ENCODE data around the gene CCDC134. TPM values are rescaled to one million over a fixed set of nuclear protein-coding genes. Genes with fewer than 3 reads are reported as not detected.

CCDC134 gene
- polyA plus RNA-seq, 1 donor (not counting 4 experiments of a cell fraction or from before 2014, with no cell fraction given), result 4.1 TPM

- Histone ChIP-seq H2AFZ (ENCODE audit: control insufficient read depth, low read length) (no peak overlapping the region), H3K9ac (ENCODE audit: control insufficient read depth, extremely low read depth, insufficient read depth, low read length) (no peak overlapping the region), H3K27me3 (ENCODE audit: control insufficient read depth, extremely low read depth, insufficient read depth, low read length) (no peaks in the 10 kb centered on the region), H3K36me3 (ENCODE audit: control insufficient read depth in 2 of 2, extremely low read depth in 1 of 2, insufficient read depth in 2 of 2, low read length in 2 of 2) (no peaks in the 10 kb centered on the region), H3K27ac (ENCODE audit: control insufficient read depth, insufficient read depth, low read length) (no peak overlapping the region), H3K9me1 (ENCODE audit: control insufficient read depth, extremely low read depth, insufficient read depth, low read length) (no peaks in the 10 kb centered on the region), H3K4me2 (ENCODE audit: control insufficient read depth, extremely low read depth, insufficient read depth, low read depth, low read length) (no peak overlapping the region), H4K20me1 (ENCODE audit: control insufficient read depth, extremely low read depth, insufficient read depth, low read length) (no peaks in the 10 kb centered on the region), H3K79me2 (ENCODE audit: control insufficient read depth, insufficient read depth, low read length) (no peaks in the 10 kb centered on the region), H3K4me1 (ENCODE audit: control insufficient read depth, extremely low read depth, insufficient read depth, low read length) (no peaks in the 10 kb centered on the region), H3K9me3 (ENCODE audit: control insufficient read depth, low read depth, low read length) (no peaks in the 10 kb centered on the region), H3K4me3 (ENCODE audit: control insufficient read depth in 2 of 3, extremely low read depth in 1 of 3, insufficient read depth in 2 of 3, low read depth in 1 of 3, low read length in 3 of 3) (no peak overlapping the region)
- DNase-seq (ENCODE audit: low read depth, low spot score), result no peak
- dilution Hi-C loops (cut with MboI; ENCODE audit: extremely low pct_ligation_motif_present, low sequenced_read_pairs), result no loop called here
- TF ChIP-seq CTCF (optimal IDR thresholded peaks at IDR 0.05 in 1 of 3, IDR thresholded peaks at IDR 0.05 in 1 of 3, conservative IDR thresholded peaks at IDR 0.05 in 1 of 3; ENCODE audit: extremely low read depth in 1 of 3, insufficient read depth in 2 of 3, low read length in 3 of 3), result no peak
- TF ChIP-seq EZH2 (IDR thresholded peaks at IDR 0.05; ENCODE audit: low read length), result no peak
- FAIRE-seq, result no peak
Measured at GRCh38 chr22:41787331-41787730, 13.1 kb upstream of the CCDC134 start.

- Histone ChIP-seq H3K9ac (ENCODE audit: control insufficient read depth, extremely low read depth, insufficient read depth, low read length) (no peak overlapping the region), H3K27ac (ENCODE audit: control insufficient read depth, insufficient read depth, low read length) (no peak overlapping the region), H3K79me2 (ENCODE audit: control insufficient read depth, insufficient read depth, low read length) (no peaks in the 10 kb centered on the region), H2AFZ (ENCODE audit: control insufficient read depth, low read length) (no peak overlapping the region), H4K20me1 (ENCODE audit: control insufficient read depth, extremely low read depth, insufficient read depth, low read length) (no peaks in the 10 kb centered on the region), H3K27me3 (ENCODE audit: control insufficient read depth, extremely low read depth, insufficient read depth, low read length) (no peaks in the 10 kb centered on the region), H3K4me3 (ENCODE audit: control insufficient read depth in 2 of 3, extremely low read depth in 1 of 3, insufficient read depth in 2 of 3, low read depth in 1 of 3, low read length in 3 of 3) (no peak overlapping the region), H3K9me3 (ENCODE audit: control insufficient read depth, low read depth, low read length) (no peaks in the 10 kb centered on the region), H3K9me1 (ENCODE audit: control insufficient read depth, extremely low read depth, insufficient read depth, low read length) (no peaks in the 10 kb centered on the region), H3K4me2 (ENCODE audit: control insufficient read depth, extremely low read depth, insufficient read depth, low read depth, low read length) (no peak overlapping the region), H3K4me1 (ENCODE audit: control insufficient read depth, extremely low read depth, insufficient read depth, low read length) (no peaks in the 10 kb centered on the region), H3K36me3 (ENCODE audit: control insufficient read depth in 2 of 2, extremely low read depth in 1 of 2, insufficient read depth in 2 of 2, low read length in 2 of 2) (no peaks in the 10 kb centered on the region)
- dilution Hi-C loops (cut with MboI; ENCODE audit: extremely low pct_ligation_motif_present, low sequenced_read_pairs), result no loop called here
- FAIRE-seq (no peak), DNase-seq (ENCODE audit: low read depth, low spot score) (no peak)
- no peak for TF ChIP-seq CTCF (optimal IDR thresholded peaks at IDR 0.05 in 1 of 3, IDR thresholded peaks at IDR 0.05 in 1 of 3, conservative IDR thresholded peaks at IDR 0.05 in 1 of 3; ENCODE audit: extremely low read depth in 1 of 3, insufficient read depth in 2 of 3, low read length in 3 of 3)
- TF ChIP-seq EZH2 (IDR thresholded peaks at IDR 0.05; ENCODE audit: low read length), result no peak
Measured at GRCh38 chr22:41793871-41794270, 6.6 kb upstream of the CCDC134 start.

Measured in keratinocyte (primary cell).